Activated T-helper 1 cell treated with anti-CD3 and anti-CD28 coated beads, Interleukin-12 subunit alpha, Interleukin-12 subunit beta, Interleukin-2, Interleukin-4 antibody, amounts not matched to agents 30 ng/mL and 10 ng/mL and 1 ng/mL, durations not matched to agents 14 hours and 24 hours and 36 hours (primary cell): ENCODE measurements around the gene KIRREL3. TPM values are rescaled to one million over a fixed set of nuclear protein-coding genes. Genes with fewer than 3 reads are reported as not detected.
"Not testable (repeated sequence)": the region's sequence is repeated elsewhere in the genome, so short reads cannot be mapped to it uniquely, and the experiment has no call there.

ENCODE experiments used
- DNase-seq: peaks from one replicate; pipeline ENCODE4 v3.0.0; 2021; ENCODE audit warnings: low spot score
- H3K27ac Mint-ChIP-seq: one replicate; pipeline ENCODE4 v1.8.0; 2021; ENCODE audit warnings: mild to moderate bottlenecking, mixed read lengths
- H3K27me3 Mint-ChIP-seq: one replicate; pipeline ENCODE4 v1.8.0; 2022; ENCODE audit warnings: mild to moderate bottlenecking, moderate library complexity, mixed read lengths; ENCODE audit not compliant: insufficient read depth
- H3K36me3 Mint-ChIP-seq: one replicate; pipeline ENCODE4 v1.8.0; 2021; ENCODE audit warnings: low read depth, mixed read lengths
- H3K4me1 Mint-ChIP-seq: one replicate; pipeline ENCODE4 v1.8.0; 2021; ENCODE audit warnings: low read depth, mixed read lengths
- H3K4me3 Mint-ChIP-seq: one replicate; pipeline ENCODE4 v1.8.0; 2021; ENCODE audit warnings: mild to moderate bottlenecking, moderate library complexity, mixed read lengths
- H3K9me3 Mint-ChIP-seq: one replicate; pipeline ENCODE4 v1.8.0; 2021; ENCODE audit warnings: mixed read lengths
- intact Hi-C: fragments of 100-400 bp; cut with micrococcal nuclease; formaldehyde crosslinking; loops from one replicate; pipeline ENCODE4 v1.15.1; 2024
- total RNA-seq: library from RNA; stranded (reverse); gene quantifications from 2 replicates; pipeline ENCODE4 v1.2.3, GENCODE V29; 2022

The KIRREL3 gene
- total RNA-seq, 1 donor from 2014 or later, result not detected

- Mint-ChIP-seq H3K27me3 (no peaks in the 10 kb centered on the region), H3K36me3 (no peaks in the 10 kb centered on the region), H3K27ac (no peak overlapping the region), H3K4me3 (no peak overlapping the region), H3K4me1 (peaks cover 11% of the 10 kb centered on the region), H3K9me3 (no peaks in the 10 kb centered on the region)
- intact Hi-C loops, result no loop called here
- DNase-seq, result no peak
Observed at GRCh38 chr11:126385991-126386728, 614.4 kb downstream of the KIRREL3 start.

DNA sequence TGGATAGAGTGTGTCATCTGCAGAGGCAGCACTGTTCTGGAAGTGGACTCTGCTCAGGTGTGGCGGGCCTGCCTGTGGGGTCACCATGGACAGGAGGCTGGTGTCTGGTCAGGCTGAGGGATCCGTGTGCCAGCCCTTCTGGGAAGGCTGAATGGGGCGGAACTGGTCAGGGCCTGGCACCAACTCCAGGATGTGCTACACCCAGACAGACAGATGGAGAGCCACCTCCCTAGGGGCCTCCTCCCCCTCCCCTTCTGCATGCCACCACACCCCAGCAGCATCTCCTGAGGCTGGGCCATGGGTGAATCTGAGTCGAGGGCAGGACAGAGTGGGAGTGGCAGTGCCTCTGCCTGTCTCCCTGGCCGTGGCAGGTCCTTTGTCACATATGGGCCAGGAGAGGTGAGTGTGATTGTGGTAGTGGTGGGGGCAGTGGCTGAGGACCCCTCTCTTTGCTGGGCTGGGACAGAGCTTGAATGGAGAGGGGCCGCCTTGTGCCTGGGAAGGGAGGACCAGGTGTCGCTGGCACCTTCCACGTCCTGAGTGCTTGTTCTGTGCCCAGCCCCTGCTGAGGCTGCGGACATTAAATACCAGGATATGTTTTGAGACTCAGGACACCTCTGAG lies 616.0 kb downstream of the KIRREL3 start:
- H3K36me3 Mint-ChIP-seq, result no peaks in the 10 kb centered on the region
- H3K4me1 Mint-ChIP-seq, result peaks cover 11% of the 10 kb centered on the region
- no peaks in the 10 kb centered on the region for H3K9me3 Mint-ChIP-seq
- no peak overlapping the region for H3K27ac Mint-ChIP-seq
- no peak for DNase-seq
- no peaks in the 10 kb centered on the region for H3K27me3 Mint-ChIP-seq
- intact Hi-C loops, result no loop called here
- H3K4me3 Mint-ChIP-seq, result no peak overlapping the region

GRCh38 chr11:126383339-126384335 lies 616.9 kb downstream of the KIRREL3 start:
- Mint-ChIP-seq H3K27me3 (peaks cover 2% of the 10 kb centered on the region), H3K27ac (peak overlapping the region; percentile 18), H3K9me3 (no peaks in the 10 kb centered on the region), H3K4me3 (no peak overlapping the region), H3K36me3 (no peaks in the 10 kb centered on the region), H3K4me1 (peaks cover 11% of the 10 kb centered on the region)
- DNase-seq, result no peak
- intact Hi-C loops, result no loop called here

- H3K27ac Mint-ChIP-seq, DNase-seq, H3K27me3 Mint-ChIP-seq, H3K9me3 Mint-ChIP-seq, H3K36me3 Mint-ChIP-seq, H3K4me3 Mint-ChIP-seq, intact Hi-C loops: not testable (repeated sequence)
- peaks cover 11% of the 10 kb centered on the region for H3K4me1 Mint-ChIP-seq
Observed at GRCh38 chr11:126382641-126383040, 617.9 kb downstream of the KIRREL3 start.

DNA sequence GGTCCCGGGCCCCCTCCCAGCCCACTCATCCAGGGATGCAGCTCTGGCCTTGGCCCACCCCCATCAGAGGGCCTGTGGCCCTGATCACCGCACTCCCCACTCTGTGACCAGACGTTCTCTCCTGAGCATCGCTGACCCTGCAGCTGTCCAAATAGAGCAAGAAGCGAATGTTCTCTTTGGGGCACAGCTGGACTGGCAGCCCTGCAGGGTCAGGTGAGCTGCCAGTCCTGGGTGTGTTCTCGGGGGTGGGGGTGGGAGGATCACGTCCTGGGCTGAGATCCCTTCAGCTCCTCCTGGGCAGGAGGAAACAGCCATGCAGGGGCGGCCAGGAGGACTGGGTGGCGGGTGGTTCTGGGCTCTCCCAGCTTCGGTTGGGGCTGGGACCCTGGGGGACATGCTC lies 618.6 kb downstream of the KIRREL3 start:
- H3K27ac Mint-ChIP-seq, H3K27me3 Mint-ChIP-seq, intact Hi-C loops: not testable (repeated sequence)

DNA sequence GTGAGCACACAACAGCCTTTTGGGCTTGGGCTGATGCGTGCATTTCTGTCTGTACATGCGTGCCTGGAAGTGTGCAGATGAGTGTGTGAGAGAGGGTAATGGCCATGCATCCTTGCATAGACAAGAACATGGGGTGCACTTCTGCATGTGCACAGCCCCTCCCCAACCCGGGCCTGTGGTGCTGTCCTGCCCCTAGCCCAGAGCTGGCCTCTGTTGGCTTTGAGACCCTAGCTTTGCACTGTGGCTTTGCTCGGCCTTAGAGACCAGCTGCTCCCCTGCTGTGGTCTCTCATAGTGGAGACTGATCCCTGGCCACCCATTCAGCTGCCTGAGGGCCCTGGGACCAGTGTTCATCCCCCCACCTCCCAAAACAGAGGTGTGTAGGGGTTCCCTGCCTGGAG lies 619.7 kb downstream of the KIRREL3 start:
- Mint-ChIP-seq H3K27me3 (peaks cover 2% of the 10 kb centered on the region), H3K9me3 (no peaks in the 10 kb centered on the region), H3K4me3 (no peak overlapping the region), H3K36me3 (no peaks in the 10 kb centered on the region), H3K27ac (no peak overlapping the region), H3K4me1 (no peaks in the 10 kb centered on the region)
- intact Hi-C loops, result no loop called here
- DNase-seq, result no peak

More for the DNA sequence above, 618.6 kb downstream of the KIRREL3 start:
- DNase-seq, H3K9me3 Mint-ChIP-seq, H3K4me1 Mint-ChIP-seq, H3K36me3 Mint-ChIP-seq, H3K4me3 Mint-ChIP-seq: not testable (repeated sequence)

DNA sequence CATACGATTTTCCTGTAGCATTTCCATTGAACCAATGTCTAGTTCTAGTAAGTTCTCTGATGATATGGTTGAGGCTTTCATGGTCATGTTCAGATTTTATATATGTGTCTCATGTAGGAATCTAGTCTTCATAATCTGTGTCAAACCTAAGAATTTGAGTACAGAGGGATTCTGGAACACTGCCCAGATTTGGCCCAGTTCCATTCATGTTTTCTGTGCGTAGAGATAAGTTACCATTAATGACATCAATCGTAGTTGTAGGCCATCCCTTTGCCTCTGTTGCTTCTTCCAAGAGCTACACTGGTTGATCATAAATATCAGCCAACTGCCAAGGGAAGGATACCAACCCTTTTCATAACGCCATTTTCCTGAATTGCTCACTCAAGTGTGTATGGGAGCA lies 621.8 kb downstream of the KIRREL3 start:
- Mint-ChIP-seq H3K27ac (no peak overlapping the region), H3K27me3 (peaks cover 2% of the 10 kb centered on the region), H3K4me3 (no peak overlapping the region), H3K9me3 (no peaks in the 10 kb centered on the region), H3K36me3 (no peaks in the 10 kb centered on the region), H3K4me1 (no peaks in the 10 kb centered on the region)
- no peak for DNase-seq
- intact Hi-C loops, result no loop called here

GRCh38 chr11:126375726-126376125 lies 624.8 kb downstream of the KIRREL3 start:
- Mint-ChIP-seq H3K36me3 (no peaks in the 10 kb centered on the region), H3K27me3 (peaks cover 2% of the 10 kb centered on the region), H3K4me3 (no peak overlapping the region), H3K4me1 (no peaks in the 10 kb centered on the region), H3K27ac (no peak overlapping the region), H3K9me3 (no peaks in the 10 kb centered on the region)
- intact Hi-C loops, result no loop called here
- DNase-seq, result no peak

GRCh38 chr11:126374562-126375300 lies 625.8 kb downstream of the KIRREL3 start:
- H3K36me3 Mint-ChIP-seq, H3K4me3 Mint-ChIP-seq, H3K27me3 Mint-ChIP-seq, H3K4me1 Mint-ChIP-seq, H3K9me3 Mint-ChIP-seq, DNase-seq, intact Hi-C loops, H3K27ac Mint-ChIP-seq: not testable (repeated sequence)

- H3K27me3 Mint-ChIP-seq, H3K9me3 Mint-ChIP-seq, H3K27ac Mint-ChIP-seq, H3K4me3 Mint-ChIP-seq, H3K36me3 Mint-ChIP-seq, DNase-seq, H3K4me1 Mint-ChIP-seq, intact Hi-C loops: not testable (repeated sequence)
Observed at GRCh38 chr11:126373389-126374066, 627.0 kb downstream of the KIRREL3 start.
